NT2/D1 (cell line): ENCODE data around the gene REPIN1.

Experiments
- DNase-seq: peaks from one replicate; pipeline ENCODE4 v3.0.0-alpha.2; 2011; ENCODE audit warnings: low read depth, low spot score
- H3K27me3 ChIP-seq: 2 replicates; pipeline ENCODE4 v1.6.0; 2011; ENCODE audit warnings: mild to moderate bottlenecking; ENCODE audit not compliant: insufficient read length, insufficient read depth
- H3K36me3 ChIP-seq: 2 replicates; pipeline ENCODE4 v1.6.1; 2011; ENCODE audit warnings: mild to moderate bottlenecking, low read length, mixed read lengths; ENCODE audit not compliant: insufficient read depth, insufficient read length
- H3K4me1 ChIP-seq: 2 replicates; pipeline ENCODE4 v1.5.1; 2011; ENCODE audit not compliant: insufficient read depth, insufficient read length
- H3K4me3 ChIP-seq: 2 replicates; pipeline ENCODE4 v1.5.1; 2011; ENCODE audit warnings: low read depth; ENCODE audit not compliant: insufficient read length
- H3K9ac ChIP-seq: 2 replicates; pipeline ENCODE4 v1.6.0; 2011; ENCODE audit warnings: low read depth; ENCODE audit not compliant: insufficient read length
- H3K9me3 ChIP-seq: 2 replicates; pipeline ENCODE4 v1.5.1; 2011; ENCODE audit warnings: mild to moderate bottlenecking, low read length; ENCODE audit not compliant: insufficient read depth
- SUZ12 ChIP-seq: IDR thresholded peaks from 2 replicates; pipeline ENCODE4 v1.6.1; 2011; ENCODE audit not compliant: insufficient read length, insufficient read depth; ENCODE audit errors: extremely low read depth
- YY1 ChIP-seq: IDR thresholded peaks from 2 replicates; pipeline ENCODE4 v1.6.1; 2011; ENCODE audit not compliant: insufficient read length, insufficient read depth
- ZNF274 ChIP-seq: IDR thresholded peaks from 2 replicates; pipeline ENCODE4 v1.6.1; 2011; ENCODE audit warnings: mild to moderate bottlenecking, low read depth, low read length

Gene REPIN1

GRCh38 chr7:150410680-150411346 lies 42.2 kb downstream of the REPIN1 start:
- Histone ChIP-seq H3K4me3 (no peak overlapping the region), H3K4me1 (peaks cover 6% of the 10 kb centered on the region), H3K9me3 (no peaks in the 10 kb centered on the region), H3K9ac (no peak overlapping the region), H3K36me3 (peaks cover 18% of the 10 kb centered on the region), H3K27me3 (no peaks in the 10 kb centered on the region)
- no peak for TF ChIP-seq ZNF274
- TF ChIP-seq SUZ12 = no peak
- TF ChIP-seq YY1 = no peak
- DNase-seq = no peak

- H3K4me3 ChIP-seq = no peak overlapping the region
- H3K9me3 ChIP-seq = no peaks in the 10 kb centered on the region
- no peak overlapping the region for H3K9ac ChIP-seq
- peaks cover 18% of the 10 kb centered on the region for H3K36me3 ChIP-seq
- TF ChIP-seq YY1 (no peak), ZNF274 (no peak), SUZ12 (no peak)
- DNase-seq = no peak
- no peaks in the 10 kb centered on the region for H3K27me3 ChIP-seq
- peaks cover 6% of the 10 kb centered on the region for H3K4me1 ChIP-seq
These were observed 43.0 kb downstream of the REPIN1 start for GRCh38 chr7:150411606-150412005.

- no peak for DNase-seq
- H3K36me3 ChIP-seq = peaks cover 18% of the 10 kb centered on the region
- no peak overlapping the region for H3K9ac ChIP-seq
- H3K27me3 ChIP-seq = no peaks in the 10 kb centered on the region
- H3K4me3 ChIP-seq = no peak overlapping the region
- no peaks in the 10 kb centered on the region for H3K9me3 ChIP-seq
- peaks cover 4% of the 10 kb centered on the region for H3K4me1 ChIP-seq
- no peak for TF ChIP-seq YY1
- TF ChIP-seq SUZ12 = no peak
- TF ChIP-seq ZNF274 = no peak
These were observed 43.4 kb downstream of the REPIN1 start for GRCh38 chr7:150412016-150412415.

GRCh38 chr7:150412518-150413488 lies 44.2 kb downstream of the REPIN1 start:
- Histone ChIP-seq H3K9ac (no peak overlapping the region), H3K36me3 (peaks cover 18% of the 10 kb centered on the region), H3K4me3 (no peak overlapping the region), H3K4me1 (peaks cover 2% of the 10 kb centered on the region), H3K9me3 (no peaks in the 10 kb centered on the region), H3K27me3 (no peaks in the 10 kb centered on the region)
- TF ChIP-seq SUZ12 (no peak), YY1 (no peak), ZNF274 (no peak)
- DNase-seq = no peak

GRCh38 chr7:150413640-150414081 lies 45.0 kb downstream of the REPIN1 start:
- DNase-seq = no peak
- peaks cover 2% of the 10 kb centered on the region for H3K4me1 ChIP-seq
- no peak overlapping the region for H3K4me3 ChIP-seq
- TF ChIP-seq ZNF274 (no peak), YY1 (no peak), SUZ12 (no peak)
- peaks cover 18% of the 10 kb centered on the region for H3K36me3 ChIP-seq
- H3K27me3 ChIP-seq = no peaks in the 10 kb centered on the region
- no peak overlapping the region for H3K9ac ChIP-seq
- no peaks in the 10 kb centered on the region for H3K9me3 ChIP-seq

GRCh38 chr7:150415161-150416153 lies 46.8 kb downstream of the REPIN1 start:
- Histone ChIP-seq H3K27me3 (peaks cover 2% of the 10 kb centered on the region), H3K9me3 (no peaks in the 10 kb centered on the region), H3K36me3 (peaks cover 9% of the 10 kb centered on the region), H3K4me3 (no peak overlapping the region), H3K4me1 (peaks cover 2% of the 10 kb centered on the region), H3K9ac (no peak overlapping the region)
- no peak for TF ChIP-seq ZNF274
- TF ChIP-seq SUZ12 = no peak
- TF ChIP-seq YY1 = no peak
- no peak for DNase-seq
